NCI-H2227 (cell line): ENCODE data around the gene RPRD1A.
"Not testable (repeated sequence)": the region's sequence is repeated elsewhere in the genome, so short reads cannot be mapped to it uniquely, and the experiment has no call there.

ENCODE experiments used
- DNase-seq: peaks from one replicate; lab custom pipeline; 2025; ENCODE audit not compliant: unreplicated experiment; lab: John Stamatoyannopoulos, UW

RPRD1A gene

GRCh38 chr18:36078751-36079529 is 11.6 kb upstream of the RPRD1A start:
- DNase-seq: no peak

GRCh38 chr18:36077764-36078163 is 10.4 kb upstream of the RPRD1A start:
- not testable (repeated sequence) for DNase-seq

DNA sequence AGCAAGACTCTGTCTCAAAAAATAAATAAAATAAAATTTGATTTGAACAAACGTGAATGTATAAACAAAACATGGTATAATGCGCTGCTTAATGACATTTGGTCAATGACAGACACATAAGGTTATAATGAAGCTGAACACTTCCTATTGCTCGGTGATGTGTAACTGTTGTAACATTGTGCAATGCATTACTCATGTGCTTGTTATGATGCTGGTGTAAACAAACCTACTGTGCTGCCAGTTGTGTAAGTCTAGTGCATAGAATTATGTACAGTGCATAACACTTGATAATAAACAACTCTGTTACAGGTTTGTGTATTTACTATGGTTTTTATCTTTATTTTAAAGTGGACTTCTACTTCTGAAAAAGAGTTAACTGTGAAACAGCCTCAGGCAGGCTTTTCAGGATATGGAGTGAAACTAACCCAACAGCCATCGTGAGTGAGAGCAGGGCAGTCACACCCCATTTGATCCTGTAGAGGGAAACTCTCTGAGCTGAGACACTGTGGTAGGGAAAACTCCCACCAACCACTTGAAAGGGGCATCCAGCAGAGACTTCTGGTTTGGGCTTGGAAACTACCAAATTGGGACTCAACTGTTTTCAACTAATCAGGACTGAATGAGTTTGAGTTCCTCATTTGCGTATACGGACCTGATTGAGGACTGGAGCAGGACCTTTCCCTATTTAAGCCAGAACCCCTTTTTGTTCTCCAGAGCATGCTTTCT is 8.7 kb upstream of the RPRD1A start:
- DNase-seq: no peak

- no peak for DNase-seq
These were observed 7.1 kb upstream of the RPRD1A start for GRCh38 chr18:36074435-36074834.

- DNase-seq: no peak
These were observed 6.3 kb upstream of the RPRD1A start for GRCh38 chr18:36073676-36074075.

- DNase-seq: not testable (repeated sequence)
These were observed 5.0 kb upstream of the RPRD1A start for GRCh38 chr18:36072406-36072805.

GRCh38 chr18:36066686-36067054 is 689 bp downstream of the RPRD1A start:
- no peak for DNase-seq

DNA sequence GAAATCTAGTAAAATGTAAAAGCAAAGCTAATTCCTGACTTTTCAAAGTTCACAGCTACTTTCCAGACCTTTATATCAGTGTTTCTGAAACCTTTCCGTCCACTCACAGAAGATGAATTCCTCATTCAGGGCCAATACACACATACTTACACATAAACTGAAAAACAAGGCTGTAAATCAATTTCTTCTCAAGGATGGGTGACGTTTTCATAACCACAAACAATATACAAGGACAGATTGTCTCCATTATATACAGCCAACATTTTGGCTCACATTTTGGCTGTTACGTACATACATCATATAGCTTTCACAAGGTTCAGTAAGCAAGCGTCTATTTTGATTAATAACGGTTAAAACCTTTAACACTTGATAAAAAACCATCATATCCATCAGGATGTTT is 1.4 kb downstream of the RPRD1A start:
- no peak for DNase-seq

GRCh38 chr18:36064809-36065079 is 2.6 kb downstream of the RPRD1A start:
- not testable (repeated sequence) for DNase-seq

GRCh38 chr18:36064027-36064808 is 3.1 kb downstream of the RPRD1A start:
- DNase-seq: no peak

- no peak for DNase-seq
These were observed 8.7 kb downstream of the RPRD1A start for GRCh38 chr18:36058674-36059073.

DNA sequence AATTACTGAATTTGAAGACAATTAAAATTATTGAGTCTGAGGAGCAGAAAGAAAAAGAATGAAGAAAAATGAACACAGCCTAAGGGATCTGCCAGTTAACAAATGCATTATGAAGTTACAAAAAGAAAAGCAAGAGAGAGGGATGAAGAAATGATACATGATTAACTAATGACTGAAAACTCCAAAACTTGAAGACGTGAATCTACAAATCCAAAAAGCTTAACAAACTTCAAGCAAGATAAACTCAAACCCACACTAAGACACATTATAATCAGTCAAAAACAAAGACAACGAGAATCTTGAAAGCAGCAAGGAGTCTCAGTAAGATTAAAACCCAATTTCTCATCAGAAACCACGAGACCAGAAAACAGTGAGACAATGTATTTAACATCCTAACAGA is 15.6 kb downstream of the RPRD1A start:
- no peak for DNase-seq

GRCh38 chr18:36050479-36050878 is 16.9 kb downstream of the RPRD1A start:
- DNase-seq: no peak

DNA sequence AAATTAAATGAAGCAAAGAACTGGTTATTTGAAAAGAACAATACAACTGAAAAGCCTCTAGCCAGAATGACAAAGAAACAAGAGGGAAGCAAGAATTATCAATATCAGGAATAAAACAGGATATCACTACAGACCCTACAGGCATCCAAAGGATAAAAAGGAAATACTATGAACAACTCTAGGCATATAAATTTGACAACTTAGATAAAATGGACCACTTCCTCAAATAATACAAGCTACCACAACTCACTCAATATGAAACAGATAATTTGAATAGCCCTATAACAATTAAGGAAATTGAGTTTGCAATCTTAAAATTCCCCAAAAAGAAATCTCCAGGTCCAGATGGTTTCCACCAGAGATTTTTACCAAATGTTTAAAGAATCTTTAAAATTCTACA is 19.8 kb downstream of the RPRD1A start:
- no peak for DNase-seq

- DNase-seq: no peak
These were observed 20.5 kb downstream of the RPRD1A start for GRCh38 chr18:36046898-36047297.

DNA sequence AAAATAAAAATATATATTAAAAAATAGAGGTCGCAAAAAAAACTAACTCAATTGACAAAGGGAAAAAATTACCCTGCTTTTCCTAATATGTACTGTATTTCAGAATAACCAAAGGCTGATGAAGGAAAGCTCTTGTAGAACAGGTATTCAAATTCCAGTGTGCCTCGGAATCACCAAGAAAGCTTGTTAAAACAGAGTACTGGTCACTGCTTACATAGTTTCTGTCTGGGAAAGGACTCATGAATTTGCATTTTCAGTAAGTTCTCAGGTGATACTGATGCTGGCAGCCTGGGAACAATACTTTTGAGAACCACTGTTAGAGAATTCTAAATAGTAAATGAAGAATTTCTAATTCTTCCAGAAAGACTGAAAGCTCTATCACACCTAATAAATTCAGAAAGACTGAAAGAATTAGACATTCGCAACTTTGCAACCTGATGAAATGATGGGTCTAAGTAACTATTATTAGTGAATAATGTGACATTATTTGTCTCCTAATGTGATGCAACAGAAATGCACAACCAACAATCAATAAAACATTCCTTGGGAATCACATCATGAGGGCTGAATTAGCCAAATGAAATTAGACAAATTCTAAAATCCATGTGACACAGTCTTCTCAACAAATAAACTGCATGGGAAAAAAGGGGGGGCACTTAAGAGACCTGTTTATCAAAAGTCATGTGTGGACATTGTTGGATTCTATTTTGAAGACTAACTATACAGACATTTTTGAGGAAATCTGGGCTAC is 21.9 kb downstream of the RPRD1A start:
- no peak for DNase-seq

- DNase-seq: no peak
These were observed 24.2 kb downstream of the RPRD1A start for GRCh38 chr18:36043153-36043552.

GRCh38 chr18:36041146-36041545 is 26.2 kb downstream of the RPRD1A start:
- DNase-seq: no peak

DNA sequence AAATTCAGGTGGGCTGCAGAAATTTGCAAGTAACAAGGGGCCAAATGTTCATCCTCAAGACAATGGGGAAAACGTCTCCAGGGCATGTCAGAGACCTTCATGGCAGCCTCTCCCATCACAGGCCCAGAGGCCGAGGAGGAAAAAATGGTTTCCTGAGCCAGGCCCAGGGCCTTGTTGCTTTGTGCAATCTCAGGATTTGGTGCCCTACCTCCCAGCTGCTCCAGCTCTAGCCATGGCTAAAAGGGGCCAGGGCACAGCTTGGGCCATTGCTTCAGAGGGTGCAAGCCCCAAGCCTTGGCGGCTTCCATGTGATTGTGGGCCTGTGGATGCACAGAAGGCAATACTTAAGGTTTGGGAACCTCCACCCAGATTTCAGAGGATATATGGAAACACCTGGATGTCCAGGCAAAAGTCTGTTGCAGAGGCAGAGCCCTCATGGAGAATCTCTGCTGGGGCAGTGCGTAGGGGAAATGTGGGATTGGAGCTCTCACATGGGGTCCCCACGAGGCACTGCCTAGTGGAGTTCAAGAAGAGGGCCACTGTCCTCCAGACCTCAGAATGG is 29.2 kb downstream of the RPRD1A start:
- DNase-seq: no peak

DNA sequence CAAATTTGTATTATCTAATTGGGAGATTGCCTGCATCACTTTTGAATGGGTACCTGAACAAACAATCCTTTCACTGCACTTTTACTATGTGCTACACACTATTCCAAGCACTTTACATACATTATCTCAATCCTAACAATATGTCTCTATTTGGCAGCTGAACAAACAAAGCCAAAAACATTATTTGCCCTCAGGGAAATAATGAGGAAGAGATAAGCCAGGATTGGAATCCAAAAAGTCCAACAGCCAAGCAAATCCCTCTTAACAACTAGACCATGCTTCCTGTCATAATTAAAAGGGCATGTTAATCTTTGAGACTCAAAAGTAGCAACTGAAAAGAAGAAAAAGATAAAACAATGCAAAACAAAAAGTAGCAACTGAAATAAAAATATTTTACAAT is 32.1 kb downstream of the RPRD1A start:
- DNase-seq: no peak

- no peak for DNase-seq
These were observed 33.0 kb downstream of the RPRD1A start for GRCh38 chr18:36034299-36034895.
